Hematopoietic multipotent progenitor cell treated with erythropoietin and hydrocortisone succinate and interleukin-3 and kit ligand, for 15 days (in vitro differentiated cells): ENCODE measurements around the gene CEBPE.
"Not testable (repeated sequence)": the region's sequence is repeated elsewhere in the genome, so short reads cannot be mapped to it uniquely, and the experiment has no call there.

Source experiments
- DNase-seq: peaks from one replicate; pipeline ENCODE4 v3.0.0-alpha.2; 2015; ENCODE audit warnings: low spot score

Gene CEBPE

GRCh38 chr14:23121361-23121771 lies 2.3 kb upstream of the CEBPE start:
- DNase-seq: no peak

DNA sequence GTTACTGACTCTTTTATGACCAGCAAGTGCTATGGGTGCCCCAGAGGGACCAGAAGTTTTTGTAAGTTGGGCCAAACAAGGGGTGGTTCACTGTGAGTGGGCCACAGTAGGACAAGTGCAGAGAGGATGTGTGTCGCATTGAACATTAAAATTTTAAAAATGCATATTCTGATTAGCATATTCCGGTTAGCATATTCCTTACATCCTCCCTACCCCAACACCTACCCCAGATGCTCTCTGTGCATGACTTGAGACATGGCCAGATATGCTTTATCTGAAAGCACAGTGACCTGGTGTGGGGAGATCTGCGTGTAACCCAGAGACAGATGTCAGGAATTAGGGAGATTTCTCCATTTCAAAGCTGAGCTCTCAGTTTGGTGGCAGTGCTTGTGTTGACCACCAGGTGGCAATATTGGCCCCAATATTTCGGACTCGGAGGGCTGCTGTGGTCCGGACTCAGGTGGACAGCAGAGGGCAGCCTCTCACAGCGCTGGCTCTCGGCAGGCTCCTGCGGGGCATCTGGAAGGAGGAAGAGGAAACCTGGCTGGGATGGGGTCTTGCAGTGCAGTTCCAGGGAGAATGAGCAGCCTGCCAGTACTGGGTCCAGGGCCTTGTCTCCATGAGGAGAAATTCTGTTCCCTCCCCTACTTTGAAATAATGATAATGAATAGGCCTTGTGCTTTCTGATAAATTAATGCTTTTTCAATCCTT lies 1.6 kb upstream of the CEBPE start:
- peak; percentile 91 for DNase-seq

DNA sequence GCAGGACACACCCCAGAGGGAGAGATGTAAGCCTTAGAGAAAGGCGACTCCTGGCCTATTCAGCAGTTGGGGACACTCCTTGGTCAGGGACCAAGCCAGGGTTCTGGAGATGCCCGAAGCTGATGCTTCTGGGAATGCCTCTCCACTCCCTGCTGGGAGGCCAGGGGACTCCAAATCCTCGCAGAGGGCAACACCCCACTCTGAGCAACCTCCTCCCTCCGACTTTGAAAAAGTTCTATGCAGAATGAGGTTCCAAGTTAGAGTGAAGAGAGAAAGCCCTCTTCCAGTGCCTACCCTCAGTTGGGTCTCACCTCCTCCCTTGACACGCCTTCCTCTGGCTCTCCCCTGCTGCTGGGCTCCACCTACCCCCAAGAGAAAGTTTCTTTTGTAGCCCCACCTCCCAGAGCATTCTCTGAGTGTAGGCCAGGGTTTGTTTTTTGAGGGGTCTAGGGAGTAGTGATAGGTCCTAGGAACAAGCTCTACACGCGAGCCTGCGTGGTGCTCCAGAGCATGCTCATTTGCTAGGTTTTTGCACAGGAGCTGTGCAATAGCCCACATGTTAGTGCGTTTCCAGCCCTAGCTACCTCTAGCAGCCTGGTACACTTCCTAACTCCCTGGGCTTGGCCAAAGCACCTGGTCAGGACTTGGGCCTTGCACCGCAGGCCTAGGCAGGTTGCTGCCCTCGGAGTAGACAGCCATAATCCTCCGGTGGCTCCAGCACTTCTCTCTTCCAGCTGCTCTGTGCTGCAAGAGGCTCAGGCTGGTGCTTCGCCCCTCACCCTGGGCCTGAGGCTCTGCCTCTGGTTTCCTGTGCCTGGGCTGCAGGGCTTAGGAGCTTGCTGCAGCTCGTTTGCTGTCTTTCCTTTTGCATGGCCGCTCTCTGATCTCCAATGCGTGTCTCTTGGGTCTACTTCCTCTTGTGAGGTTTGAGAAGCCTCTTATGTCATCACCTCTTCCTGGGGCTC lies 590 bp upstream of the CEBPE start:
- no peak for DNase-seq

- DNase-seq: no peak
Observed at GRCh38 chr14:23117371-23118020, 1.6 kb downstream of the CEBPE start.

DNA sequence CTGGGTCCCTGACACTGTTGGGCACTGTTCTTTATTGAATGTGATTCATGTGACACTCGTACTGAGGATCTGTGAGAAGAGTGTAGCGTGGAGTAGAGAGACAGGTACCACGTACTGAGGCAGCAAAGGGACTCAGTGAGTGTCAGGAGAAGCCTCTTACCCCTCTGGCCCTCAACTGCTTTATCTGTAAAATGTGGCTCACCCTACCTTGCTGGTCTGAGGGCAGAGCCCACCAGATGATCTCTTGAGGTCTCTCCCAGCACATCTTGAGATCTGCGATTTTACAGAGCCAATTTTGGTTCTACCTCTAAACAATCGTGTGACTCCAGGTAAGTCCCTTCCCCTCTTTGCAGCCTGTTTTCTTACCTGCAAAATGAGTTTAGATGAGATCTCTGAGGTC lies 3.1 kb downstream of the CEBPE start:
- no peak for DNase-seq

DNA sequence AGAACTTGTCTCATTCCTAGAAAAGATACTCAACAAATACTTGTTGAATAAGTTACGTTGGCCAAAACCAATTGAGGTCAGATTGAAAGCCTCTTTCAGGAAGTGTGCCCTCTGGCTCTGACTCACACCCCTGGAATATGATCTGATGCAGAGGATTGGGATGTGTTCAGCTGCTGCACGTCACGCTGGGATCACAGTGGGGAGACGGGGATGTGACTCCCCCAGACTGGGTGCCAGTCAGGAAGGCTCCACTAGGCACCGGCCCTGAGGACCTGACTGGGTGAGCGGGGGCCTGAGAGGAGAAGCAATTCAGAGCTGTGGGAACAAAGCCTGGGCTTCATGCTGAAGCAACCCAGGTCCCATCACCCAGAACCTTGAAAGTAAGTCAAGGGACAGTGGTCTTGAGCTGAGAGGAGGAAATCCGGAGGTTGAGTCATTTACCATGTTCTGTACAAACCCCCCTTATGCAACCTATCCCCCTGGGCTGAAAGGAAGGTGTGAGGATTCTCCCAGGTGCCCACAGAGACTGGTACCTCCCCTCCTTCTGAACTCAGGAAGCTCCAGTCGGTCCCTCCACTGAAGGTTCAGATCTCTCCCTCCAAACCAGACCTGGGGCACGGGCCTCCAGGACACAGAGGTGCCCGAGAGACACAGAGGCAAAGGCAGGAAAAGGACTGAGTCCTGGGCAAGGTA lies 3.9 kb downstream of the CEBPE start:
- DNase-seq: no peak

DNA sequence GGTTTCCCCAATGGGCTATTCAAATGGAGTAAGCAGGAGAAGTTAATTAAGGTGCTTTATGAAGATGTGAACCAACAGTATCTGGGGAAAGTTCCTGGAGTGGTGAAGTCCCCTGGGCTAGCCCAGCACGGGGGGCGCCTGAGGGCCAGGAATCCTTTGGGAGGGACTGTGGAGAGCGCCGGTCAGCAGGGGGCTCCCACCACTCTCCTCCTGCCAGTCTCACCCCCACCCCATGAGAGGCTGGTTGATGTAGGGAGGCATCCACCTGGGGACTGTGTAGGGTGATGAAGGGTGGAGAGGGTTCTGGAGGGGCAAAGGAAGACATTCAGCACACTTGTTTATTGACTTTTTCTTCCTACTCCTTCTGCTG lies 4.4 kb downstream of the CEBPE start:
- no peak for DNase-seq

GRCh38 chr14:23114120-23114458 lies 5.0 kb downstream of the CEBPE start:
- no peak for DNase-seq

- no peak for DNase-seq
Observed at GRCh38 chr14:23113431-23114119, 5.5 kb downstream of the CEBPE start.

DNA sequence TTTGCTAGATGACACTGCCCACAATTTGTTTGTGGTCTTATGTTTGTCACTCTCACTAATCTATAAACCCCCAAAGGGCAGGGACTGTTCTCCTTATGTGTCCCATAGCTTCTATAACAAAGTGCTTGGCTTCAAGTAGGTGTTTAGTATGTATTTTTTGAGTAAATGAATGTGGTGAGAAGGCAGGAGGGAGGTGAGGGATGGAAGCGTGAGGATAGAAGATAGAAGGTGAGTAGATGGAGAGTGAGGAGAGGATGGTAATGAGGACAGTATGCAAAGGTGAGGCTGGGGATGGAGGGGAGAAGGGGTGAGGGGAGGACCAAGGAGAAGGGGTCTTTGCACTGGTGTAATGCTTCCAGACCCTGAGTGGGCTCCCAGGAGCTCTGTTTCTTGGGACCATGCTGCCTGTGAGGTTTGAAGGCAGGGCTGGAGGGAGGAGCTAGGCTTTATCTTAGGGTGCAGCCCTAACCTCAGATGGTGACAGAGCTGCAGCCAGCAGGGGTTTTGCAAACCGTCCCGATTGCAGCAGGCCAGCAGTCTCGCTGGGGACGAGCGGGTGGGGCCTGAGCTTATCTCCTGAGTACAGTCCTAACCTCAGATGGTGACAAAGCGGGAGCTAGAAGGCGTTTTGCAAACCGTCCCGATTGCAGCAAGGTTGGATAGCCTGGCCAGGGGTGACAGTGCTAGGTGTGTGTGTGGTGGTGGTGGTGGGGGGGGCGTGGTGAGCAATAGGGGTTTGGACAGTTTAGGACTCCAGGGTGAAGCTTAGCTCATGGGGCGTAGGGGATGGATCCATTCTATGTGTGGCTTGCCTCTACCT lies 6.5 kb downstream of the CEBPE start:
- DNase-seq: peak; percentile 88

DNA sequence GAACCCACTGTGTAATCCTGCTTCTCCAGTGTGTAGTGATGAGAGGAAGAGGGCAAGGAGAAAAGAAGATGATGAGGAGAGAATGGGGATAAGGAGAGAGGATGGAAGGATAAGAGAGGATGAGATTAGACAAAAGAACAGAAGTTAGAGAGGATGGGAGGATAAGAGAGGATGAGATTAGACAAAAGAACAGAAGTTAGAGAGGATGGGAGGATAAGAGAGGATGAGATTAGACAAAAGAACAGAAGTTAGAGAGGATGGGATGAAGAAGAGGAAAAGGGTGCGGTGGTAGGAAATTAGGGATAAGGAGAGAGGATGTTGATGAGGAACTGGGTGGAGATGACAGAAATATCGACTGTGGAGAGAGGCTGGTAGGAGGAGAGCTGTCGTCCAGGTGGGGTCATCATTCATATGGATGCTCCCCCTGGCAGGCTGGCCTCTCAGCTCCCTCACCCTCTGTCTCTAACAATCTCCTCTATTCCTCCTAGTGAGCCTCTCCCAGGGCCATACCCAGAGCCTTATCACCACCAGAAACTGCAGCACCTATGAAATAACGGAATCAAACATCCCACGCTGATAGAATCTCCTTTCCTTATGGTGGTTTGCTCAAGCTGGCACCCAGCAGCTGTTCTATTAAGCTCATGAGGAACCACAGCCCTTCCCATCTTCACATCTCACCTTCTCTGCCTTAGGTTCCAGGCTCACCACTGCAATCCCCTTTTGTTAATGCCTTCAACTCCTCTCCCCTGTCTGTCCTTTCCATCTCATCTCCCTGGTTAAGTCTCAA lies 8.3 kb downstream of the CEBPE start:
- DNase-seq: no peak

- DNase-seq: no peak
Observed at GRCh38 chr14:23109769-23110168, 9.3 kb downstream of the CEBPE start.

DNA sequence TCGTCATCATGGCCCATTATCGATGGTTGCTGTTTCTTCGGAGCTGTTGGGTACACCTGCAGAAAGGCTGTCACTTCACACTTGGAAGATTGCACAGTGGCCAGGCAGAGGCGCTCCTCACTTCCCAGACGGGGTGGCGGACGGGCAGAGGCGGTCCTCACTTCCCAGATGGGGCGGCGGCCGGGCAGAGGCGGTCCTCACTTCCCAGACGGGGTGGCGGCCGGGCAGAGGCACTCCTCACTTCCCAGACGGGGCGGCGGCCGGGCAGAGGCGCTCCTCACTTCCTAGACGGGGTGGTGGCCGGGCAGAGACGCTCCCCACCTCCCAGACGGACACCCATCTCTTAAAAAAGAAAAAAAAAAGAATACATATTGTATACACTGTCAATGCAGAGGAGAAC lies 10.9 kb downstream of the CEBPE start:
- not testable (repeated sequence) for DNase-seq

GRCh38 chr14:23107620-23108019 lies 11.4 kb downstream of the CEBPE start:
- not testable (repeated sequence) for DNase-seq

DNA sequence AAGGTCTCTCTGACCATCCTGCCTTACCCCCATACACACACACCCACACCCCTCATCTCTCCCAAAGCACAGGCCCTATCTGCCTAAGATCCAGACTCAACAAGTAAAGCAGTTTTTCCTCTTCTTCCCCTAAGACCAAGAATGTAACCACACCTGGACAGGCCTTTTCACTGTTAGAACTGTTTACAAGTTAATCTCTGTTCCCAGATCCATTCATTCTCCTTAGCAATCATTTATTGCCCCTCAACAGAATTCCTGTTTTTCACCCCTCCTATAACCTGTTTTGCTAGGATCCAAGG lies 12.4 kb downstream of the CEBPE start:
- DNase-seq: no peak

DNA sequence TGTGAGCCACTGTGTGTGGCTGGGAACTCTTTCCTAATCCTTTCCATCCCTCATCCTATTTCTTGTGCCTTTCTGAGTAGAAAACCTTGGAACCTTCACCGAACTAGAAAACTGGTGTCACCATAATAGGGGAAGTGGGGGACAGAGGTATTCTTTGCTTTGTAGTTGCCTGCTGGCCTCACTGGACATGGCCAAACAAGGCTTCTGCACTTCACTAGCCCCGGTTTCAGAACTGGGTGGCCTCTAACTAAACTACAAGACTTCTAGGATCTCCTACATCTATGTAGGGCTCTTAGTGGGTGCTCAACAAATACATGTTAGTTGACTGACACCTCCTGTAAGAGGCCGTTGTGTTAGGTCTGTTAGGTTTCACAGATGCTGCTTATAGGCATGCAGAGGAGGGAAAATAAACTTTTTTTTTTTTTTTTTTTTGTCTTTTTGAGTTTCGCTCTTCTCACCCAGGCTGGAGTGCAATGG lies 13.7 kb downstream of the CEBPE start:
- DNase-seq: no peak

GRCh38 chr14:23104591-23105347 lies 14.3 kb downstream of the CEBPE start, which contains the start of gene CIROP:
CIROP (minus strand) TSS chr14:23104989; CDS start chr14:23104920, 69 bp downstream.
- DNase-seq: no peak

DNA sequence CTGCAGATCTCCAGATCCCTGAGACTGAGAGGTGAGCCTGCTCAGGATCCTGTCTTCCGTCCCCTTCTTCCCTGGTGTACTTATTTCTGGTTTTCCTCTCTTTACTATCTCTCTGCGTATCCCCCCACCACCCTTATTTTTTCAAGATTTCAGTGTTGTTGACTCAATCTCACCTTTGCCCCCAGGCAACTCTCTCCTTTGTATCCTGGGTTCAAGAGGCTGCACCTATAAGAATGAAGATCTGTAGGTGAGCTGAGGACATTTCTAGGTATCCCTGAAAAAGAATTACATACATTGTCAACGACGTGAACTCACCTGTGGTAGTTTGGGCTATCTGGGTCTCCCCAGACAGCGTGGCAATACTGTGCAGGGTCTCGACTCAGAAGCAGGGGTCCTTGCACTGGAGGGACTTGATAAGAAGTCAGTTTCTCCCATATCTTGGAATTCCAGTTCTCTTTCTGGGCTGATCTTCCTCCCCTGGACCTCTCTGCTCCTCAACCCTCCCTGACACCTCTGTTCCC lies 14.9 kb downstream of the CEBPE start:
- no peak for DNase-seq

- no peak for DNase-seq
Observed at GRCh38 chr14:23103581-23103980, 15.5 kb downstream of the CEBPE start.
